Ureter (tissue), 1 donor: Measurements from ENCODE around the gene ARHGEF2. TPM values are rescaled to one million over a fixed set of nuclear protein-coding genes. Genes with fewer than 3 reads are reported as not detected.
"Not testable (repeated sequence)": the region's sequence is repeated elsewhere in the genome, so short reads cannot be mapped to it uniquely, and the experiment has no call there.

Experiments used
- DNase-seq: peaks from one replicate; pipeline ENCODE4 v3.0.0-alpha.2; 2020; ENCODE audit warnings: low spot score
- total RNA-seq: library from RNA; stranded (reverse); gene quantifications from one replicate; pipeline ENCODE4 v1.2.4, GENCODE V29; 2023
- donor health status: DM: yes; HTN: yes; CAD: no.

Gene ARHGEF2
- total RNA-seq, 1 donor from 2014 or later = 104 TPM

DNA sequence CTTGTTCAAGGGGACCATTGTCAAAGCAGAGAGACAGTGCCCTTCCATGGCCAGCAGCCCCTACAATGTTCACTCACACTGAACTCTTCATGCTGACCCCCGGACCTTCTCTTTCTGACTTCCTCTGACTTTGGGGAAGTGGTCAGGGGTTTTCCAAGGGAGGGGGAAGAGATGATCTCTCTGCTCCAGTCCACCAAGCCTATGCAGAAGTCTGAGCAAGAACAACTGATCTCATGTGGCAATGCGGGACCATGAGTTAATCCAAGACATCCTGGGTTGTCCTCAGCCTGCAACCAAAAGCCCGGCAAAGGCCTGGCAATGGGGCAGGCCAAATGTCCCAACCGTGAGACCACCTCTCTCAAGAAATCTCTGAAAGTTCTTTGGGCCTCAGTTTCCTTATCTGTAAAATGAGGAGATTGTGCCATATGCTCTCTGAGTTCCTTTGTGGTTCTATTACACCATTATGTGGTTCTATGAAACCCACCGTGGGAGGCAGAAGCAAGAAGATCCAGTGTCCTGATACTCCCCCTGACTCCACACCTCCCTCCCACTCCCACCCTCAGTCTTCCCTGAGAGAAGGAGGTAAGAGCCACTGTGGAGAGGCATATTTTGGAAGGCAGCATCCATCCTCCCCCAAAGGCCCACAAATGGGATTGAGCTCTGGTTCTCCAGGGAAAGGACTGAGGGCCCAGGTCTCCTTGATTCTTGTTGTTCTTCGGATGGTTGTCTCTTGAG lies 11.8 kb upstream of the ARHGEF2 start:
- DNase-seq = no peak

DNA sequence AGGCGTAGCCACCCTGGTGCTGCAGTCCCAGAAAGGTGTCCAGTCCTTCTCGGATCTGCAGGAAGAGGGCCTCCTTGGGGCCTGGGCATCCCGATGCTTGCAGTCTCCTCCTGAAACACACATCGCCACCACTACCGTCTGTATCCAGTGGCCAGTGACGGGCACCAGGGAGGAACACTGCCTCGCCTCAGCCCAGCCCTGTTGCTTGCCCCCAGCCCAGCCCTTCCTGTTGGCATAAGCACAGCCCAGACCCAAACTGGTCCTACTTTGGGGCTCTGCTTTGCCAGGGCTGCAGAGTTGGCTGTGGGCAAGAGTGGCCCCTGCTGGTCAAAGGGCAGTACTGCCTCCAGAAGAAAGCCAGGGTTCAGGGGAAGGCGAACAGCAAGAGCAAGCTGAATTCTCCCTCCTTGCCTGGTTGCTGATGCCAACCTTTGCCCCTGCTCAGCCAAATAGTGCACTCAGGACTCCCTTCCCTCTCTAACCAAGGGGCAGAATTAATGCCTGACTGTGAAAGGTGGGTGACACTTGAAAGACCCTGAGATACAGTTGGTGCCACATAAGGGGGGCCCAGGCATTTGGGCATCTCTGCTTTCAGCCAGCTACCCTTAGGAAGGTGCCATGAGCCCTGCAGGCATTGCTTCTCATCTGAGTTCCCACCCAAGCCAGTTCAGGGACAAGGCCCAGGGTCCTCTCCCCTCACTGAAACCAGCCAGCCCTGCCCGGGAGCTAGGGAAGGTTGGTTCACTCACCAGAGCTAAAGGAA lies 11.1 kb upstream of the ARHGEF2 start:
- DNase-seq = peak; percentile 80

DNA sequence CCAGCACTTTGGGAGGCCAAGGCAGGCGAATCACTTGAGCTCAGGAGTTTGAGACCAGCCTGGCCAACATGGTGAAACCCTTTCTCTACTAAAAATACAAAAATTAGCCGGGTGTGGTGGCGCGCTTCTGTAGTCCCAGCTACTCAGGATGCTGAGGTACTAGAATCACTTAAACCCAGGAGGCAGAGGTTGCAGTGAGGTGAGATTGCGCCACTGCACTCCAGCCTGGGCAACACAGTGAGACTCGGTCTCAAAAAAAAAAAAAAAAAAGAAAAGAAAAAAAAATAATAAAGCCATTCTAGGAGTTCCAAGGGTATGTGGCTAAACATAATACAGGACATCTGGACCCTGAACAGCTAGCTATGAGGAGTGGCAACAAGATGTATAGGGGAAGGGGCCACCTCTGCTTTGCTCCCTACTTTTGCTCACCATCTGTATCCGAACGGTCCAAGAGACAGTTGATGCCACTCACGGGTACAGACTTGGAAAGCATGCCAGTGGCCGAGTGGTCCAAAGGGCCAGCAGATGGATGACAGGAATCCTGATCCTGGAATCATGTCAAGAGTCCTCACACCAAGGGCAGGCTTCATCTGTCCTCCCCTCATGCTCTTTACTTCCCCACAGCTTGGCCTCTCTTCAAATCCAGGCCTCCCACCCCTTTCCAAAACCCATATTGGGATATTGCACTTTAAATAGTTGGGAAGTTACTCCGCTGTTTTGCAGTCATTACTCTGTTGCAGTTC lies 6.7 kb upstream of the ARHGEF2 start:
- not testable (repeated sequence) for DNase-seq

DNA sequence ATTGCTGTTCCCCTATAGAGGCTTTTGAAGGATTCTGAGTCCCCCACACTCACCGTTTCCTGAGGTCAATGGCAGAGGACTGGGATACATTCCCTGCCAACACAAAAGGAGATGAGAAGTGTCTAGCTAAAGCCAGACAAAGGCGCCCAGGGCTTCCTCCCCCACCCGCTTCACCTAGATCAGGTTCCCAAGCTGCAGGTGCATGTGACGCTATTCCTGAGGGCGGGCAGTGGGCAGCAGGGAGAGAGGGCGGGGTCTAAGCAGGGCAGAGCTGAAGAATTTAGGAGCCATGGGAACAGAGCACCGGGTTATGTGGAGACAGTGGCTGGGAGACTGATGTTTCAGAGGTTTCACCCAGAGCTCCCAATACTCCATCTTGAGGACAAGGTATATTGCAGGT lies 6.0 kb upstream of the ARHGEF2 start:
- no peak for DNase-seq

DNA sequence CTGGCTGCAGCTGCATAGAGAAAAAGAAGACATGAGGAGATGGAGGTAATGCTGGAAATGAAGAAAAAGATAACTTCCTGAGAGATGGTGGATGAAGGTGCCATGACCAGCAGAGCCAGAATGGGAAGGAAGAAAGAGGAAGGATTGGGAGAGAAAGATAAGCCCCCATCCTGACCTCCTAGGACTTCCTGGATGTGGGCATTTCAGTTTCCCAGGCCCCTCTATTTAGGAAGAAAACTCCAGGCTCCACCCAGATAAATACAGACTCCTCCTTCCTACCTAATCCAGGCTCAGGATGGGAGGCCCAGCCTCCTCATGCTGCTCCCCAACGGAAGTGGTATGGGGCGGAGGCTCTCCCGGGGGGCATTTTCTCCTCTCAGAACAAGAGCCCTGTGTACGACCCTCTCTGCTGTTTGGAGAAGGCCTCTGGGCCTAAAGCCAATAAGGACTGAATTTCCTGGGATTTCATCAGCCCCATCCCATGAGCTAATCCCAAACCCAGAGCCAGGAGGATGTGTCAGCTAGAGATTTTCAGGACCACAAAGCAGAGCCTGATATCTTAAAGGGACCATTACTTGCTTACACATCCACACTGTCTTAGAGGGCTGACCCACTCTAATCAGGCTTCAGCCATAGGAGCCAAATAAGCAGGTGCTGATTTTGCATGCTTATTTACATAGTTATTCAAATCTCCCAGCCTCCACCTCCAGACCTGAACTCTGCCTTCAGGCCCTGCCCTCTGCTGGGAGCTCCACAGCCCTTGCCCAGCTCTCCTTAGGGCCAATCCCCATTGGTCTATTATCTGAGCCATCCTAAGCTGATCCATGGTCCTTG lies 5.1 kb upstream of the ARHGEF2 start:
- DNase-seq = peak; percentile 74

DNA sequence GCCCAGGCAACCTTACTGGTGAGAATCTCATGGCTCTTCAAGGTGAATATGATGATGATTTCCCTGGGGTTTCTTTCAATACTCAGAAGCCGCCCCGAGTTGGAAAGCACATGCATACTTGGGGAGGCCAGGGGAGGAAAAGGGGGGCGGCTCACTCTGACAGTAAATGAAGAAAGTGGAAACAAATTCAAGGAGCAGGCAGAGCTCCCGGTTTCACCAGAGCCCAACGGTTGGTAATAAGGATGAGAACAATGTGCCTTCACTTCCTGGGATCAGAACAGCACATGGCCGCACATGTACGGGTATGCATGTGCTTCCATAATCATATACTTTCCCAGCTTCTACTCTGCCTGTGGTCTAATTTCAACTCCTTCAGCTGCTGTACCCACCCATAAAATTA lies 3.8 kb upstream of the ARHGEF2 start:
- DNase-seq = no peak

DNA sequence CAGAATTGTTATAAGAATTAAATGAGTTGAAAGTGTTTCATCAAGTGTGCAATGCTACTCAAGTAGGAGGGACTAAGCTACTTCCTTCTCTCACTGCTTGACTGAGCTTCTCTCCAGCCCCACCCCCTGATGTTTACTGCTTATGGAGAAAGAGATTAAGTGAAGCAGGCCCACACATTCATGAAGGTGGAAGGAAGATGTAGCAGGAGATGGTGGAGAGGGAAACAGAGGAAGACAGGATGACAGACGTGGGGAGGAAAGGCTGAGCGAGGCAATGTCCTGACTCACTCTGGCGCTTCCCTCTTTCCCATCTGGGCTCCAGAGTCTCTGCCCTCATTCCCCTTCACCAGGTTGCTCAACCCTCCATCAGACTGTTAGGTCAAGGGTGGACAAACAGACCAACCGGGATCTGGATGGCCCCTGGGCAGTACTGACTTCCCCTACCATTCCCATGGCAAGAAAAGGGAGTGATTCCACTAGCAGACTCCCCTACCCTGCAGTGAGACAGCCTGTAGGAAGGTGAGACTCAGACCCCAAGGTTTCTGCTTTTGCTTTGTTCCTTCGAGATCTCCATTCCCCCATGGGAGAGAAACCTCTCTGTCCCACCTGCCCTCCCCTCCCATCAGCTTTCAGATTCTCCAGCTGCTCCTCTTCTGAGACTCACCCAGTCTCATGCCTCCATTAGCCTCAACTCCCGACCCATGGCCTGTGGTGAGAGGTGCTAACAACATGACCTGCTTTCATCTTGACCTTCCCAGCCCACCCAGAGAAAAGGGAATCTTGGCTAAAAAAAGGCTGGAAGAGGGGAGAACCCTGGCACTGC lies 3.1 kb upstream of the ARHGEF2 start:
- no peak for DNase-seq

DNA sequence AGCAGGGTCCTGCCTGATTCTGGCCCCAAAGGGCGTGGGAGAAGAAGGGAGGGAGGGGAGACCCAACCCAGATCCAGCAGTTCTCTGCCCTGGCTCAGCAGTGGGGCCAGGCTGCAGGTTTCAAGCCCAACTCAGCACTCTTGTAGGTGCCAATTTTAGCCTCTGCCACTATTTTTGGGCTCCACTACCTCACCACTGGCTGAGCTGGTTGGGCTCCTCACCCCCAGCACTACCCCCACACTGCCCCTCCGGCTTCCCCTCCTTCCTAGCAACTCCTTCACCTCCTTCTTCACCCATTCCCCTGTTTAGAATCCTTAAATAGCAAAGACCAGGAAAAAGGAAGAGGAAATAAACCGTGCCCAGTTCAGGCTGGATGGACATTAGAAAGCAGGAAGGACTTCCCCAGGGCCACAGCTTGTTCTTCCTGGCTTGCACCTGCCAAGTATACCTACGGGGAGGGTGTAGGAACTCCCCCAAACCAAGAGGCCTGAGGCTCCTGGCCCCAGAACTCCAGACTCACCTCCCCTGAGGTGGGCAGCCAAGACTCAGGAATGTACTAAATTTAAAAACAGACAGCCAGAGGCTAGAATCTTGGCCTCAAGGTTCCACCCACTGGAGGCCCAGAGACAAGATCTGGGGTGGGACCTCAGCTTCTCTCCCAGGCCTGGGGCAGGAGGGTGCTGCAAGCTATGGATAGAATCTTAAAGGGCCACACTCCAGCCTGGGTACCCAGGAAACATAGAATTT lies 1.4 kb upstream of the ARHGEF2 start:
- no peak for DNase-seq

DNA sequence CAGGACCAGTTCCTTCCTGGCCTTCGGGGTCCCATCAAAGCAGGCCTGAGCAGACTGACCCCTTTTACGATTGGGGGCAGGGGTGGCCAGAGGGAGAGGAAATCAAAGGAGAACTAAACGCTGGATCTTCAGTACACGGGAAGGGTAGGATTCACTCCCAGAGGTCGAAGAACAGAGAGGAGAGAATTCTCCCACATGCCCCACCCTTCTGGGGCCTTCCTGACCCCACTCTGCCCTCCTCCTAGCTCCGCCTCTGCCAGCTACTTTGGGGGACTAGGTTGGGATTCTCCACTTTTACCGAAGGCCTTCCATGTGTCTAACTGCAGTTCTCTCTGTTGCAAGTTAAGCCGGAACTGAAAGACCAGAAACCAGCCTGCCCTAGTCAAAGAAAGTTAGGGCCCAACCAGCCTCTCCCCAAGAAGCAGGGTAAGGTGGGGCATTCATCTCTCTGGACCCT lies 654 bp upstream of the ARHGEF2 start:
- DNase-seq = no peak

DNA sequence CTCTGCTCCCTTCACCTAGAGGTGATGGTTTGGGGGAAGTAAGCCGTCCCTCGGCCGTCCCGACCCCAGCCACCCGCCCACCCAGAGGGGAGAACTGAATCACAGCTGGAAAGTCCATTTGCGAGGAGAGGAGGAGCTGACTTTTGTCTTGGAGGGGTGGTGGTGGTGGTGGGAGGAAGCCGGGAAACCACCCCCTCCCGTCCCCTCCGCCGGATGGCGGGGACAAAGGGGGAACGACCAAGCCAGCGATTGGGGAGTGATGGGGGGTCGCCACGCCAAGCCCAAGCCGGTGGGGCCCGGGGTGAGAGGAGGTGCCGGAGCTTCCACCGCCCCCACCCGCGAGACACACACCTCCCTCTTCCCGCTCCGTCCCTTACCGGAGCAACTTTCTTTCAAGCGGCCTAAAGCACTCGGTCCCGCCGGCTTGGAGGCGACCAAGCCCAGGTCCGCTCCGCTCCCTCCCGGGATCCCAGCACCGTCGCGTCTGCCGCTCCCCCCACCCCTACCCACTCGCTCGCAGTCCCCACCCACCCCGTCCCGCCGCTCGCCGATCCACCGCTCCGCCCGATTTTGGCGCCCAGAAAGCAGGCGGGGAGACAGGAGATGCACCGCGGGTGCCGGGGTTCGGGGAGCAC lies 540 bp downstream of the ARHGEF2 start:
- no peak for DNase-seq

DNA sequence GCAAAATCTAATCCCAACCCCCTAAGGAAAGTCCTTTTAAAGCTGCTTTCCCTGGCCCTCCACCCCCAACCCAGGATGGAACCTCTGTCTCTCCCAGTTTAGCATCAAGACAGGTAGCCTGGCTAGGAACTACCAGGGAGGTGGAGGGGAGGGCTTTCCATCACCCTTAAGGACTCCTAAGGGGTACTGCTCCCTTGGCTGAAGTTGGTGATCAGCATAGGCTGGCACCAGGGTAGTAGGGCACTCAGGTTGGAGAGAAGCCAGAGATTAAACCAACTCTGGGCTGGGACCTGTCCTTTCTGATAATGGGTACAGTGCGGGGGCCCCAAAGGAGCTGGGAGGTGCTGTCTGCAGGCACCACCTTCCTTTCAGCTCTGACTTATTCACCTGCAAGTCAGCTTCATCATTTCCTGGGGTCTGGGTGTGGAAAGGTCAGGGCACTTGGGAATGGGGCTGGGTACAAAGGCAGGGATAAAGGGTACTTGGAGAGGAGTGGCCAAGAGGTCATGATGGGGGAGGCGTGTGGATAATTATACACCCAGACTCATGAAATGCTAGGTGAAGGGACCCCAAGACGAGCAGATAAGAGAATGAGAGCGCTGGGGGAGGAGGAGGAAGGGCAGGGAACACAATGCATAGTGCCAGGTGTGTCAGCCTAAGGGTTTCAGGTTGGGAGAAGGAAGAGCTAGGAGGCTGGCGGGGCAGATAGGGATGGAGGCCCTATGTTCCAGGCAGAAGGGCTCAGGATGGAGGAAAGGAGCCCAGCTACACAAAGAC lies 1.2 kb downstream of the ARHGEF2 start:
- DNase-seq = no peak

DNA sequence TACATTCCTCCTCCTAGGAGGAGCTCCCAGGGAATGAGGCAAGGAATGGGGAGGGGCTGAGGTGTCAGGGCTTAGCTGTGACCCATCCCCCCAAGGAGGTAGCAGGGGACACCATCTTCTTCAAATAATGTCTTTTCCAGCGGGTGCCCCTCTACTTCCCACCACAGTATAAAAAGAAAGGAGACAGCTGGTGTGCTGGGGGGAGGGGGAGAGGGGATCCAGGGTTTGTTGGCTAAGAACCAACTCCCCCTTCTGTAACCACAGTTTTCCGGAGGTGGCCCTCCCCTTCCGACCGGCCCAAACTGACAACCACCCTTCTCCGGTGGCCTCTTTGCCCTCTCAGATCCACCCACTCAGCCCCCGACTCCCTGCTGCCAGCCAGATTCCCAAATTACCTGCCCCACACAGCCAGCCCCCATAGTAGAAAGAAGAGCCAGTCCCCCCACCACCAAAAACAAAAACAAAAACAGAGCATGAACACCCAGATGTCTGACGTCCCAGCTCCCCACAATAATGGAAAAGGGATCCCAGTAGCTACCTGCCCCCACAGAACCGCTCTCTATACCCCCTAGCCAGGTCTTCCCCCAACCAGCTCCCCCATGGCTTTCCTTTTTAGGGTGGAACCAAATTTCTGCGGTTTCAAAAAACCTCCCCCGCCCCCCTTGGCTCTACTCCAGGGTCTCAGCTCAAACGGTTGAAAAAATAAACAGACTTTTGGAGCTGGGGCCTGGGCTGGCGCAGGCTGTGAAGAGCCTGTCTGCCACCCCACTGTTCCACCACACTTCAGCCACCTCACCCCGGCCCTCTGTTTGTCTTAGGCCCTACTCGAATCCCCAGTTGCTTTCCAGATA lies 2.1 kb downstream of the ARHGEF2 start:
- DNase-seq = peak; percentile 80

DNA sequence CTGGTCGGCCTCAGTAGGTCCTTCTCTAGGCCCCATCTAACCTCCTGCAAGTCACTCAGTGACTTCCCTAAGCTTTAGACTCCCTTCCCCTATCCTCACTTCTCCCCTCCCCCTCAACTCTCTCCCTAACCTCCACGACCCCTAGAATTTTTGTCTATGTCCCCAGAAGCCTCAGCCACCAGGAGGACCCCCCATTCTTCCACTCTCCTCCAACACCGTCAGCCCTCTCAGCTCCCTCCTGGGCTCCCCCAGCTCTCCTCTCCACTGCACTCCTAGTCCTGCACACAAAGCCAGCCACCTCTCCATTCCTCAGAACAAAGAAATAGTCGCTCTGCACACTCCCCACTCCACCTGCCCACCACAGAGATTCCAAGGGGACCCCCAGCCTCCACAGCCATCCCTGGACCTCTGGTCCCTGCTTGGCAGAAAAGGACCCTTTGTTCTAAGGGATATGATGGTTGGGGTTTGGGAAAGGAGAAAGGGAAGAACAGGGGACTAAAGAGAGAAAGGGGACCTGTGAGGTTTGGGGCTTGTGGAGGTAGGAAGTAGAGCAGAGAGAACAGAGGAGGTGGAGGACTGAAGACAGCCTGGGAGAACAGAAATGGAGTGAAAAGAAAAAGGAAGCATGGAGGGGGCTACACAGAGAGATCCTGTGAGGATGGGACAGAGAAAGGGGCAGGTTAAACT lies 2.8 kb downstream of the ARHGEF2 start:
- DNase-seq = no peak

DNA sequence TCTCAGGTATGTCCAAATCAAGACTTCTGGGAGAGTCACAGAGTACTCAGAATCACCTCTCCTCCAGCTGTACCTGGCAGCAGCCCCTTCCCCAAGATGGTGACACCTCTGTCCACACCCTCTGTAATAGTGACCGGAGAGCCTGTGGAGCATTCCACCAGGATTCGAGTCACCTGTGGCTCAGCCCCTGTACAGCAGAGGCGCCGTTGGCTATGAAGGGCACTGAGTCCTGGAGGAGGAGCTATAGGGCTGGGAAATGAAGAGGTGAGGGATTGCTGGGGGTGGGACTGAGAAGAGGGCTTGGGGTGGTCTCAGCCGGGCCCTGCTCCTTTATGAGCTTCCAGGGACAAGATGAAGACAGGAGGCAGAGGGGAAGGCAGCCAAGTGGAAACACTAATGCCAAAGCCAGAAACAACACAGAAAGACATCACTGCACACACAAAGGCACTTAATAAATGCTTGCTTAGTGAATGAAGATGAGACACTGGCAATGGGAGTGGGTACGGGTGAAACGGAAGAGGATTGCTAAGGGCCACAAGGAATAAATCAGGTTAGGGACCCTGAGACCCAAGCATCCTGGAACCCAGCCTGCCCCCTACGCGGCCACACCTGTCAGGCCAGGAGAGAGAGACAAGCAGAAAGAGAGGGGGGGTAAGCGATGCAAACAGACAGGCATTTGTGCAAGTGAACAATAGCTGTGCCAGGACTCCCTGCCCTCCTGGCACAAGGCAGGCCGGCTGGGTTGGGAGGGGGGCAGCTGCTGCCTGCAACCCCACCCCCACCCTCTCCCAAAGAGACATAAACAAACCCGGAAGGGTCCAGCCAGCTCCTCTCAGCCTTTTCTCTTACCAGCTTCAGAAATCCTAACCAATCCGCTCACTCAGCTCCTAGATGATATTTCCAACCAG lies 3.9 kb downstream of the ARHGEF2 start:
- no peak for DNase-seq

DNA sequence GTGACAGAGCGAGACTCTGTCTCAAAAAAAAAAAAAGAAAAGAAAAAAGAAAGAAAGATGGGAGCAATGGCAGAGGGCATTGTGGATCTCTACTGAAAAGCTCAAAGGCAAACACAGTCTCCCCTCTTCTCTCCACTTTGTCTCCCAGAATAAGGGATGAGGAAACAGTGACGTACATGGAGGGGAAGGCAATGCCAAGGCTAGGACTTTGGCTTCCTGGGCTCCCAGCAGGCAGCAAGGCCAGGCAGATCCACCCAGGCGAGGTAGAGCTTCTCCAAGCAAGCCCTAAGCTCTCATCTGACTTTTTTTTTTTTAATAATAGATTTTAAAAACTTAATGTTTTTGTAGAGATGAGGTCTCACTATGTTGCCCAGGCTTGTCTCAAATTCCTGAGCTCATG lies 4.6 kb downstream of the ARHGEF2 start:
- no peak for DNase-seq
